ENCODE data around the gene CYP24A1. TPM values are rescaled to one million over a fixed set of nuclear protein-coding genes. Genes with fewer than 3 reads are reported as not detected.

The CYP24A1 gene
- total and polyA plus RNA-seq, 9 donors = 0.15 to 3.7 TPM; not detected in 7

GRCh38 chr20:54153847-54154246 is 19.9 kb downstream of the CYP24A1 start:
- DNase-seq = no peak
- intact Hi-C loops (cut with DNase I) = no loop called here
- no peaks in the 10 kb centered on the region for H3K36me3 ChIP-seq

GRCh38 chr20:54153041-54153327 is 20.8 kb downstream of the CYP24A1 start:
- intact Hi-C loops (cut with DNase I) = no loop called here
- TF ChIP-seq EP300 (IDR thresholded peaks at IDR 0.05) = no peak
- TF ChIP-seq CTCF (IDR thresholded peaks at IDR 0.05) = no peak
- TF ChIP-seq POLR2A (IDR thresholded peaks at IDR 0.05) = no peak
- Histone ChIP-seq H3K36me3 (no peaks in the 10 kb centered on the region), H3K27ac (no peak overlapping the region), H3K4me1 (ENCODE audit: insufficient read depth) (no peaks in the 10 kb centered on the region), H3K4me3 (no peak overlapping the region), H3K27me3 (no peaks in the 10 kb centered on the region), H3K9me3 (no peaks in the 10 kb centered on the region)
- no peak for DNase-seq
- WGBS, 3 donors = 79 to 89% (median 86%) methylated on average over 2 of the region's 2 CpGs

More at GRCh38 chr20:54153847-54154246, 19.9 kb downstream of the CYP24A1 start:
- Histone ChIP-seq H3K4me3 (no peak overlapping the region), H3K27me3 (no peaks in the 10 kb centered on the region), H3K27ac (no peak overlapping the region), H3K4me1 (ENCODE audit: insufficient read depth) (no peaks in the 10 kb centered on the region), H3K9me3 (no peaks in the 10 kb centered on the region)
- 84 to 94% (median 93%) methylated on average over 1 of the region's 1 CpG for WGBS, 3 donors
- no peak for TF ChIP-seq POLR2A (IDR thresholded peaks at IDR 0.05)
- TF ChIP-seq EP300 (IDR thresholded peaks at IDR 0.05) = no peak
- TF ChIP-seq CTCF (IDR thresholded peaks at IDR 0.05) = no peak

- Histone ChIP-seq H3K36me3 (no peaks in the 10 kb centered on the region), H3K27ac (no peak overlapping the region), H3K4me3 (no peak overlapping the region), H3K4me1 (ENCODE audit: insufficient read depth) (no peaks in the 10 kb centered on the region), H3K27me3 (no peaks in the 10 kb centered on the region), H3K9me3 (no peaks in the 10 kb centered on the region)
- WGBS, 3 donors = 69 to 72% (median 70%) methylated on average over 10 of the region's 10 CpGs
- intact Hi-C loops (cut with DNase I) = no loop called here
- no peak for DNase-seq
- TF ChIP-seq POLR2A (IDR thresholded peaks at IDR 0.05) = no peak
- no peak for TF ChIP-seq CTCF (IDR thresholded peaks at IDR 0.05)
- TF ChIP-seq EP300 (IDR thresholded peaks at IDR 0.05) = no peak
Observed at GRCh38 chr20:54152227-54153040, 21.4 kb downstream of the CYP24A1 start.

GRCh38 chr20:54151511-54152226 is 22.1 kb downstream of the CYP24A1 start:
- H3K27me3 ChIP-seq = no peaks in the 10 kb centered on the region
- no peak overlapping the region for H3K4me3 ChIP-seq
- no peak for TF ChIP-seq EP300 (IDR thresholded peaks at IDR 0.05)
- TF ChIP-seq CTCF (IDR thresholded peaks at IDR 0.05) = no peak
- TF ChIP-seq POLR2A (IDR thresholded peaks at IDR 0.05) = no peak
- no peaks in the 10 kb centered on the region for H3K36me3 ChIP-seq
- H3K4me1 ChIP-seq (ENCODE audit: insufficient read depth) = no peaks in the 10 kb centered on the region
- no peaks in the 10 kb centered on the region for H3K9me3 ChIP-seq
- intact Hi-C loops (cut with DNase I) = no loop called here
- H3K27ac ChIP-seq = no peak overlapping the region
- 92 to 94% (median 94%) methylated on average over 12 of the region's 12 CpGs for WGBS, 3 donors
- DNase-seq = no peak

All from ovary (tissue), 9 donors.